Neural cell (in vitro differentiated cells): ENCODE data around the gene CISD3. TPM values are rescaled to one million over a fixed set of nuclear protein-coding genes. Genes with fewer than 3 reads are reported as not detected.
A peak's percentile ranks its signal among the peaks of the same experiment; 100 is the strongest.

Source experiments
- H2AFZ ChIP-seq: fragments of 200-600, 300-800 bp; sonication (generic), shearing (Covaris generic); 2 replicates; pipeline ENCODE4 v1.6.0; 2014; ENCODE audit warnings: low read depth, mild to moderate bottlenecking, antibody characterized with exemption, low read length, moderate library complexity
- H3F3A ChIP-seq: fragments of 200-600 bp; shearing (Covaris generic); 2 replicates; pipeline ENCODE4 v1.6.1; 2016; ENCODE audit warnings: mild to moderate bottlenecking, moderate library complexity, mixed read lengths, antibody characterized with exemption, low read length; ENCODE audit not compliant: insufficient read depth, poor library complexity, severe bottlenecking
- H3K27ac ChIP-seq: fragments of 200-600, 300-800 bp; sonication (generic), shearing (Covaris generic); 2 replicates; pipeline ENCODE4 v1.5.1; 2014; ENCODE audit warnings: mild to moderate bottlenecking, low read length, moderate library complexity
- H3K27me3 ChIP-seq: fragments of 300-800, 200-600 bp; sonication (generic), shearing (Covaris generic); 2 replicates; pipeline ENCODE4 v1.6.0; 2014; ENCODE audit warnings: mild to moderate bottlenecking, low read depth, low read length, moderate library complexity; ENCODE audit not compliant: insufficient read depth
- H3K36me3 ChIP-seq: fragments of 300-800, 200-600 bp; sonication (generic), shearing (Covaris generic); 2 replicates; pipeline ENCODE4 v1.5.1; 2014; ENCODE audit warnings: mild to moderate bottlenecking, antibody characterized with exemption, low read length, moderate library complexity; ENCODE audit not compliant: insufficient read depth
- H3K4me2 ChIP-seq: fragments of 300-800, 200-600 bp; sonication (generic), shearing (Covaris generic); 2 replicates; pipeline ENCODE4 v1.6.0; 2014; ENCODE audit warnings: mild to moderate bottlenecking, low read length
- H3K4me3 ChIP-seq: fragments of 300-800, 200-600 bp; sonication (generic), shearing (Covaris generic); 2 replicates; pipeline ENCODE4 v1.5.1; 2014; ENCODE audit warnings: mild to moderate bottlenecking, low read length, moderate library complexity
- H3K79me2 ChIP-seq: fragments of 200-600 bp; shearing (Covaris generic); replicated peaks from 2 replicates; pipeline ENCODE4 v1.6.0; 2014; ENCODE audit warnings: mild to moderate bottlenecking, low read length, moderate library complexity; ENCODE audit not compliant: insufficient read depth
- H3K9ac ChIP-seq: fragments of 300-800, 200-600 bp; sonication (generic), shearing (Covaris generic); 2 replicates; pipeline ENCODE4 v1.6.1; 2016; ENCODE audit warnings: mild to moderate bottlenecking, low read length, mixed read lengths
- H3K9me2 ChIP-seq: fragments of 200-600 bp; shearing (Covaris generic); 2 replicates; pipeline ENCODE4 v1.6.1; 2016; ENCODE audit warnings: mild to moderate bottlenecking, low read length, mixed read lengths; ENCODE audit not compliant: insufficient read depth
- H3K9me3 ChIP-seq: fragments of 200-600, 300-800 bp; sonication (generic), shearing (Covaris generic); 2 replicates; pipeline ENCODE4 v1.6.1; 2016; ENCODE audit warnings: mild to moderate bottlenecking, mixed run types, low read length, moderate library complexity, mixed read lengths
- H4K20me1 ChIP-seq: fragments of 200-600 bp; shearing (Covaris generic); 2 replicates; pipeline ENCODE4 v1.6.1; 2016; ENCODE audit warnings: mild to moderate bottlenecking, mixed run types; ENCODE audit not compliant: insufficient read depth
- EP300 ChIP-seq: fragments of 450-650 bp; conservative IDR thresholded peaks from 2 replicates; pipeline ENCODE4 v1.6.1; 2014; ENCODE audit warnings: antibody characterized with exemption, mild to moderate bottlenecking, moderate library complexity; ENCODE audit not compliant: poor library complexity, severe bottlenecking
- EZH2 ChIP-seq: fragments of 200-600, 300-800 bp; shearing (Covaris generic), sonication (generic); IDR thresholded peaks from 2 replicates; pipeline ENCODE4 v1.6.1; 2014; ENCODE audit warnings: antibody characterized with exemption, low read length, borderline replicate concordance, mild to moderate bottlenecking; ENCODE audit not compliant: insufficient read depth, poor library complexity, severe bottlenecking
- MXI1 ChIP-seq: fragments of 450-650 bp; conservative IDR thresholded peaks from 2 replicates; pipeline ENCODE4 v1.6.1; 2014; ENCODE audit warnings: antibody characterized with exemption, mild to moderate bottlenecking; ENCODE audit not compliant: poor library complexity, severe bottlenecking
- POLR2AphosphoS5 ChIP-seq: IDR thresholded peaks from 2 replicates; pipeline ENCODE4 v1.6.1; 2012
- RAD21 ChIP-seq: fragments of 450-650 bp; conservative IDR thresholded peaks from 2 replicates; pipeline ENCODE4 v1.6.1; 2014; ENCODE audit warnings: antibody characterized with exemption, mild to moderate bottlenecking, moderate library complexity
- SMC3 ChIP-seq: fragments of 450-650 bp; conservative IDR thresholded peaks from 2 replicates; pipeline ENCODE4 v1.6.1; 2014; ENCODE audit warnings: antibody characterized with exemption, mild to moderate bottlenecking, moderate library complexity; ENCODE audit not compliant: poor library complexity
- TAF1 ChIP-seq: IDR thresholded peaks from 2 replicates; pipeline ENCODE4 v1.6.1; 2012; ENCODE audit warnings: low read depth
- polyA plus RNA-seq: library from polyadenylated mRNA; depleted of rRNA; stranded (reverse); fragments of >200 nt; gene quantifications from 2 replicates; pipeline ENCODE4 v1.2.3, GENCODE V29; 2014
- TF ChIP-seq, protein P1 (sequence below): IDR thresholded peaks from 2 replicates; pipeline ENCODE4 v1.6.1; 2012; ENCODE audit warnings: borderline replicate concordance
- TF ChIP-seq, protein P2 (sequence below): fragments of 450-650 bp; IDR thresholded peaks from 2 replicates; pipeline ENCODE4 v1.5.1; 2014; ENCODE audit warnings: antibody characterized with exemption, mild to moderate bottlenecking, moderate library complexity; ENCODE audit not compliant: poor library complexity, severe bottlenecking

The CISD3 gene
- polyA plus RNA-seq, 1 donor from 2014 or later = 1.2 TPM

DNA sequence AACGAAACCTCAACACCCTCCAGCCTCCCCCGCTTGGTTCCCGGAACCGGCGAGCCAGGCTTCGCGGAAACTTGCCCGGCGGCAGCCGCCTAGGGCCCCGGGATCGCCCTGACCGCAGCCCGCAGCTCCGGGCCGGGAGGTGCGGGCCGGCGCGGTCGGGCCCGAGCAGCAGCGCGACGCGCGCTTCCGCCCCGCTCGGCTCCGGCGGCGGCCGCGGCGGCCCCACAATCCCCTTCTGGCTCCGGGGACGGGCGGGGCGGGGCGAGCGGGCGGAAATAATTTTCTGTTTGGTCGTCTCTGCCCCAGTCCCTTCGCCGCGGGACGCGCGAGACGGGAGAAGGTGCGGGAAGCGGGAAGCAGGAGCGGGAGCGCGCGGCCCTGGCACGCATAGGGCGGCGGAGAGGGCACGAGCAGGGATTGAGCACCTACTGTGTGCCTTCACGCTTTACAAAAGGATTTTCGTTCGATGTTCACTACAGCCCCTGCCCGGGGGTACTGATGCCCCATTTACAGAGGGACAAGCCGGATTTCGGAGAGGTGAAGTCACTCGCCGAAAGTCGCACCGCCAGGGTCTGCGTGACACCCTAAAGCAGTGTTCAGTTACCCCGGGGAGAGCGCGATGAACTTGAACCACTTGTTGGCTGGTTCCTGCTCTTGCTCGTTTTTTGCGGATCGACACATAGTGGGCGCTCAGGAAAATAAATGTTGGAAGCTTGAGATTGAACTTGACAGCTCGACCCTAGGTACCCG is 27.8 kb upstream of the CISD3 start:
- Histone ChIP-seq H3K4me2 (peak overlapping the region; percentile 65), H3K9me3 (no peaks in the 10 kb centered on the region), H3K27me3 (peaks cover 35% of the 10 kb centered on the region), H3K79me2 (peaks cover 19% of the 10 kb centered on the region), H3K9me2 (no peaks in the 10 kb centered on the region), H3F3A (no peaks in the 10 kb centered on the region), H4K20me1 (no peaks in the 10 kb centered on the region), H2AFZ (peak overlapping the region; percentile 37), H3K4me3 (peak overlapping the region; percentile 81), H3K9ac (peak overlapping the region; percentile 59), H3K27ac (peak overlapping the region; percentile 36), H3K36me3 (no peaks in the 10 kb centered on the region)
- TF ChIP-seq, protein P1, sequence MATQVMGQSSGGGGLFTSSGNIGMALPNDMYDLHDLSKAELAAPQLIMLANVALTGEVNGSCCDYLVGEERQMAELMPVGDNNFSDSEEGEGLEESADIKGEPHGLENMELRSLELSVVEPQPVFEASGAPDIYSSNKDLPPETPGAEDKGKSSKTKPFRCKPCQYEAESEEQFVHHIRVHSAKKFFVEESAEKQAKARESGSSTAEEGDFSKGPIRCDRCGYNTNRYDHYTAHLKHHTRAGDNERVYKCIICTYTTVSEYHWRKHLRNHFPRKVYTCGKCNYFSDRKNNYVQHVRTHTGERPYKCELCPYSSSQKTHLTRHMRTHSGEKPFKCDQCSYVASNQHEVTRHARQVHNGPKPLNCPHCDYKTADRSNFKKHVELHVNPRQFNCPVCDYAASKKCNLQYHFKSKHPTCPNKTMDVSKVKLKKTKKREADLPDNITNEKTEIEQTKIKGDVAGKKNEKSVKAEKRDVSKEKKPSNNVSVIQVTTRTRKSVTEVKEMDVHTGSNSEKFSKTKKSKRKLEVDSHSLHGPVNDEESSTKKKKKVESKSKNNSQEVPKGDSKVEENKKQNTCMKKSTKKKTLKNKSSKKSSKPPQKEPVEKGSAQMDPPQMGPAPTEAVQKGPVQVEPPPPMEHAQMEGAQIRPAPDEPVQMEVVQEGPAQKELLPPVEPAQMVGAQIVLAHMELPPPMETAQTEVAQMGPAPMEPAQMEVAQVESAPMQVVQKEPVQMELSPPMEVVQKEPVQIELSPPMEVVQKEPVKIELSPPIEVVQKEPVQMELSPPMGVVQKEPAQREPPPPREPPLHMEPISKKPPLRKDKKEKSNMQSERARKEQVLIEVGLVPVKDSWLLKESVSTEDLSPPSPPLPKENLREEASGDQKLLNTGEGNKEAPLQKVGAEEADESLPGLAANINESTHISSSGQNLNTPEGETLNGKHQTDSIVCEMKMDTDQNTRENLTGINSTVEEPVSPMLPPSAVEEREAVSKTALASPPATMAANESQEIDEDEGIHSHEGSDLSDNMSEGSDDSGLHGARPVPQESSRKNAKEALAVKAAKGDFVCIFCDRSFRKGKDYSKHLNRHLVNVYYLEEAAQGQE = peak; percentile 34
- TF ChIP-seq POLR2AphosphoS5 (no peak), SMC3 (peak; percentile 24), EZH2 (no peak), MXI1 (peak; percentile 58)
- TF ChIP-seq, protein P2, sequence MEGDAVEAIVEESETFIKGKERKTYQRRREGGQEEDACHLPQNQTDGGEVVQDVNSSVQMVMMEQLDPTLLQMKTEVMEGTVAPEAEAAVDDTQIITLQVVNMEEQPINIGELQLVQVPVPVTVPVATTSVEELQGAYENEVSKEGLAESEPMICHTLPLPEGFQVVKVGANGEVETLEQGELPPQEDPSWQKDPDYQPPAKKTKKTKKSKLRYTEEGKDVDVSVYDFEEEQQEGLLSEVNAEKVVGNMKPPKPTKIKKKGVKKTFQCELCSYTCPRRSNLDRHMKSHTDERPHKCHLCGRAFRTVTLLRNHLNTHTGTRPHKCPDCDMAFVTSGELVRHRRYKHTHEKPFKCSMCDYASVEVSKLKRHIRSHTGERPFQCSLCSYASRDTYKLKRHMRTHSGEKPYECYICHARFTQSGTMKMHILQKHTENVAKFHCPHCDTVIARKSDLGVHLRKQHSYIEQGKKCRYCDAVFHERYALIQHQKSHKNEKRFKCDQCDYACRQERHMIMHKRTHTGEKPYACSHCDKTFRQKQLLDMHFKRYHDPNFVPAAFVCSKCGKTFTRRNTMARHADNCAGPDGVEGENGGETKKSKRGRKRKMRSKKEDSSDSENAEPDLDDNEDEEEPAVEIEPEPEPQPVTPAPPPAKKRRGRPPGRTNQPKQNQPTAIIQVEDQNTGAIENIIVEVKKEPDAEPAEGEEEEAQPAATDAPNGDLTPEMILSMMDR = no peak

DNA sequence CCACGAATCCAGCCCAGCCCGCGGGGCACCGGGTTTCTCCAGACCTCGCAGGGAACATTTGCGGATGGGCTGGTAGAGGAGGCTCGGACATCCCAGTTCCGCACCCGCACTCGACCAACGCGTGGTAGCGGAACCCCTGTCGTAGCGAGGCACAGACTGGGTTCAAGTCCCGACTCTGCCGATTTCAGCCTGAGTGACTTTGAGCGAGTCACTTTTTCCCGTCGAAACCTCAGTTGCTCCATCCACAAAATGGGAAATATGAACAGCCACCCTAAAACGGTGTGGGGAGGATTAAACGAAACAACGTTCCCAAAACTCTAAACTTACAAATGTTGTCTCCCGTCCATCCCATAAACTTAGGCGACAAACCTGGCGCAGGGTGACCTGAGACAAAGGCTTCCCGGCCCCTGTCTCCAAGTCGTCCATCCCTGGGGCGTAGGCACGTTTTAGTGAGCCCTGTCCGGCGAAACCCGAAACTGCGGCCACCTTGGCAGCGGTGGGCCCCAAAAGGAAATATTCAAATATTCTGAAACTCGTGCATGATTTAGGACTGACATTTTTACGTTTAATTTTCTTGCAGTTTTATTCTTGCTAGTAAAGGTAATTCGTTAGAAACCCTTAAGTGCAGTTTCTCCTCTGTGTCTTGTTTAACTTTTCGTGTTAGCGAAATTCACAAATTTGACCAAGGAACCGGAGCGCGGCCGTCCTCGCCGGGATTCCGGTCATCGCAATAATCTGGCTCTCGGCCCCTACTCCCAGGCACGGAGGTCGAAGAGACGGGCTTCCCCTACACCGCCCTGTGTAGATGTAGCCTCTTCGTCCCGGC is 27.0 kb upstream of the CISD3 start:
- Histone ChIP-seq H3K4me2 (no peak overlapping the region), H2AFZ (no peak overlapping the region), H3K9me2 (no peaks in the 10 kb centered on the region), H3K27me3 (peaks cover 29% of the 10 kb centered on the region), H3K4me3 (peak overlapping the region; percentile 81), H3K36me3 (no peaks in the 10 kb centered on the region), H3K27ac (no peak overlapping the region), H3K9me3 (no peaks in the 10 kb centered on the region), H4K20me1 (no peaks in the 10 kb centered on the region), H3K9ac (no peak overlapping the region), H3K79me2 (peaks cover 19% of the 10 kb centered on the region), H3F3A (no peaks in the 10 kb centered on the region)
- TF ChIP-seq POLR2AphosphoS5 (no peak), SMC3 (no peak), RAD21 (no peak), EZH2 (no peak), EP300 (no peak), MXI1 (no peak), TAF1 (no peak)
- TF ChIP-seq, protein P1 = no peak
- TF ChIP-seq, protein P2 = no peak
